ENCODE results near the gene UBL4B. TPM values are rescaled to one million over a fixed set of nuclear protein-coding genes. Genes with fewer than 3 reads are reported as not detected.

The UBL4B gene
- total RNA-seq, 1 experiment from 2014 or later: 0.19 TPM

GRCh38 chr1:110112656-110113055 lies 413 bp downstream of the UBL4B start:
- no peaks in the 10 kb centered on the region for H3K79me2 ChIP-seq (ENCODE audit: low read length)
- H3K4me2 ChIP-seq (ENCODE audit: low read depth, low read length, poor library complexity, severe bottlenecking): no peak overlapping the region
- H3K4me3 ChIP-seq (ENCODE audit: low read length): no peak overlapping the region
- DNase-seq: no peak
- peak overlapping the region; percentile 50 for H3K9ac ChIP-seq (ENCODE audit: low read length)
- no peaks in the 10 kb centered on the region for H3K9me2 ChIP-seq (replicated peaks; ENCODE audit: insufficient read depth, low read length)
- peak overlapping the region; percentile 80 for H3K27ac ChIP-seq (ENCODE audit: low read length)
- H4K20me1 ChIP-seq (ENCODE audit: insufficient read depth, low read depth, low read length): no peaks in the 10 kb centered on the region
- H3K9me3 ChIP-seq (ENCODE audit: low read length): no peaks in the 10 kb centered on the region
- H3K4me1 ChIP-seq (ENCODE audit: low read length): peaks cover 73% of the 10 kb centered on the region
- no peak overlapping the region for H2AFZ ChIP-seq (ENCODE audit: low read length)
- H3K36me3 ChIP-seq (ENCODE audit: insufficient read depth, low read length): no peaks in the 10 kb centered on the region
- H3K27me3 ChIP-seq (ENCODE audit: low read length): no peaks in the 10 kb centered on the region

DNA sequence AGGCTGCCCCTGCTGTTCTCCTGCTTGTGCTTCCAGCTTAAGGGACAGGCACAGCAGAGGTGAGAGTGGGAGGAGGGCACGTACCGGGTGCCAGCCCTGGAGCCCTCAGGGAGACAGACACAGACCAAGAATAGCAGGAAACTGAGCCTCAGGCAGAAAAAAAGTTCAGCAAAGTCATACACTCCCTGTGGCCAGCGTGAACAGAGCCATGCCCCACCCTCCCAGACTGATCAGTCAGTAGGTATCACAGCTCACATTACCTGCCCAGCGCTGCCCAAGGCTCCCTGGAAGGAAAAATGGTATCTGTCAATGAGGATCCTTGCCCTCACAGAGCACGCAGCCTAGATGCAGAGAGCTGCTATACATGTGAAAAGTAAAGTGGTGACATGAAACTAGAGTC lies 1.3 kb downstream of the UBL4B start:
- Histone ChIP-seq H3K9me3 (ENCODE audit: low read length) (no peaks in the 10 kb centered on the region), H3K36me3 (ENCODE audit: insufficient read depth, low read length) (no peaks in the 10 kb centered on the region), H3K4me1 (ENCODE audit: low read length) (peaks cover 73% of the 10 kb centered on the region), H3K9ac (ENCODE audit: low read length) (peak overlapping the region; percentile 50), H3K4me2 (ENCODE audit: low read depth, low read length, poor library complexity, severe bottlenecking) (no peak overlapping the region), H4K20me1 (ENCODE audit: insufficient read depth, low read depth, low read length) (no peaks in the 10 kb centered on the region), H3K27me3 (ENCODE audit: low read length) (no peaks in the 10 kb centered on the region), H3K9me2 (replicated peaks; ENCODE audit: insufficient read depth, low read length) (no peaks in the 10 kb centered on the region), H3K4me3 (ENCODE audit: low read length) (no peak overlapping the region), H3K79me2 (ENCODE audit: low read length) (no peaks in the 10 kb centered on the region), H2AFZ (ENCODE audit: low read length) (no peak overlapping the region), H3K27ac (ENCODE audit: low read length) (peak overlapping the region; percentile 80)
- DNase-seq: no peak

- Histone ChIP-seq H3K27ac (ENCODE audit: low read length) (peak overlapping the region; percentile 80), H3K9ac (ENCODE audit: low read length) (peak overlapping the region; percentile 28; the same call in 1 of the 2 replicates), H3K9me2 (replicated peaks; ENCODE audit: insufficient read depth, low read length) (no peaks in the 10 kb centered on the region)
Measured at GRCh38 chr1:110114173-110114572, 1.9 kb downstream of the UBL4B start.

DNA sequence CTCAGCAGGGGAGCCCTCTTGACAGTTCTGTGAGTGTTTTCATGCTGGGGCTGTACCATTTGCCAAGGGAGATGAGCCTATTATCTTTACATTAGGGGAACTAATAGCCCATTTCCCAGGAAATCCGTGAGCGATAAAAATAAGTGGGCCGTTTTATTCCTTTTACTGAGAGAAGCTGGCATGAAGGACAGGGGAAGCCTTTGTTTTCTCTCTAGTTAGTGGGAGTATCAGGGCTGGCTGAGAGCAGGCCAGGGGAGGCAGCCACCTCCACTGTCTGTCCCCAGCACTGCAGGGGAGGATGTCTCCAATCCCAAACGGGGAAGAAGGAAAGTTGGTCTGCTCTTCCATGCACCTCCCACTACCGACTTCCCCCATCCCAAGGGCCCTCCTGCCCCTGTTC lies 2.5 kb downstream of the UBL4B start:
- no peaks in the 10 kb centered on the region for H3K36me3 ChIP-seq (ENCODE audit: insufficient read depth, low read length)
- H3K9me2 ChIP-seq (replicated peaks; ENCODE audit: insufficient read depth, low read length): no peaks in the 10 kb centered on the region
- H3K27me3 ChIP-seq (ENCODE audit: low read length): no peaks in the 10 kb centered on the region
- no peak overlapping the region for H2AFZ ChIP-seq (ENCODE audit: low read length)
- no peak overlapping the region for H3K4me3 ChIP-seq (ENCODE audit: low read length)
- H4K20me1 ChIP-seq (ENCODE audit: insufficient read depth, low read depth, low read length): no peaks in the 10 kb centered on the region
- no peak for DNase-seq
- no peaks in the 10 kb centered on the region for H3K9me3 ChIP-seq (ENCODE audit: low read length)
- peak overlapping the region; percentile 80 for H3K27ac ChIP-seq (ENCODE audit: low read length)
- no peaks in the 10 kb centered on the region for H3K79me2 ChIP-seq (ENCODE audit: low read length)
- H3K4me2 ChIP-seq (ENCODE audit: low read depth, low read length, poor library complexity, severe bottlenecking): no peak overlapping the region
- peaks cover 65% of the 10 kb centered on the region for H3K4me1 ChIP-seq (ENCODE audit: low read length)
- no peak overlapping the region for H3K9ac ChIP-seq (ENCODE audit: low read length)

More at GRCh38 chr1:110114173-110114572, 1.9 kb downstream of the UBL4B start:
- H3K4me3 ChIP-seq (ENCODE audit: low read length): no peak overlapping the region
- H3K4me1 ChIP-seq (ENCODE audit: low read length): peaks cover 70% of the 10 kb centered on the region
- no peaks in the 10 kb centered on the region for H3K27me3 ChIP-seq (ENCODE audit: low read length)
- no peaks in the 10 kb centered on the region for H4K20me1 ChIP-seq (ENCODE audit: insufficient read depth, low read depth, low read length)
- no peak for DNase-seq
- H3K4me2 ChIP-seq (ENCODE audit: low read depth, low read length, poor library complexity, severe bottlenecking): no peak overlapping the region
- H3K9me3 ChIP-seq (ENCODE audit: low read length): no peaks in the 10 kb centered on the region
- no peaks in the 10 kb centered on the region for H3K36me3 ChIP-seq (ENCODE audit: insufficient read depth, low read length)
- H2AFZ ChIP-seq (ENCODE audit: low read length): no peak overlapping the region
- H3K79me2 ChIP-seq (ENCODE audit: low read length): no peaks in the 10 kb centered on the region

- no peaks in the 10 kb centered on the region for H3K9me2 ChIP-seq (replicated peaks; ENCODE audit: insufficient read depth, low read length)
- H3K27ac ChIP-seq (ENCODE audit: low read length): peak overlapping the region; percentile 41; the same call in 1 of the 2 replicates
- peak overlapping the region; percentile 4 for H3K4me2 ChIP-seq (ENCODE audit: low read depth, low read length, poor library complexity, severe bottlenecking)
- no peaks in the 10 kb centered on the region for H3K79me2 ChIP-seq (ENCODE audit: low read length)
- H4K20me1 ChIP-seq (ENCODE audit: insufficient read depth, low read depth, low read length): no peaks in the 10 kb centered on the region
- peaks cover 5% of the 10 kb centered on the region; the same call in 1 of the 2 replicates for H3K27me3 ChIP-seq (ENCODE audit: low read length)
- peaks cover 7% of the 10 kb centered on the region for H3K9me3 ChIP-seq (ENCODE audit: low read length)
- H3K4me3 ChIP-seq (ENCODE audit: low read length): no peak overlapping the region
- H3K36me3 ChIP-seq (ENCODE audit: insufficient read depth, low read length): no peaks in the 10 kb centered on the region; the same call in 1 of the 2 replicates
- no peak overlapping the region for H3K9ac ChIP-seq (ENCODE audit: low read length)
- no peak for DNase-seq
- no peak overlapping the region for H2AFZ ChIP-seq (ENCODE audit: low read length)
- peaks cover 28% of the 10 kb centered on the region for H3K4me1 ChIP-seq (ENCODE audit: low read length)
Measured at GRCh38 chr1:110118636-110119396, 6.6 kb downstream of the UBL4B start.

DNA sequence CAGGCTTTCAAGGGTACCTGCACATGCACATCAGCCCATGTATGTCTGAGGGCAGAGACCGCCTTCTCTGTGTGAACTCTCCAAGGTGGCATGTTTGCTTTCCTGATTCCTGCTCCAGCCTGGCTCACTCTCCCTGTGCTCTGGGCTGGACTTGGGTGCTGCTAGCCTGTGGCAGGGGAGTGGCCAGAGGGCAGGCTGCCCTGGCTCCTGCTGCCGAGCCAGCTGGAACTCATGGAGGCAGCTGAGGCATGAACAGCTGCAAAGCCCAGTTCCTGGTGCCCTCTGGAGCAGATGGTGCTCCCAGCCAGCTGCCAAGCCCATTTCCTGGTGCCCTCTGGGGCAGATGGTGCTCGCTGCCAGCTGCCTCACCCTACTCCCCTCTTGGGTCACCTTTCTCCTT lies 7.6 kb downstream of the UBL4B start:
- no peak overlapping the region for H3K9ac ChIP-seq (ENCODE audit: low read length)
- no peak overlapping the region for H3K27ac ChIP-seq (ENCODE audit: low read length)
- no peaks in the 10 kb centered on the region for H4K20me1 ChIP-seq (ENCODE audit: insufficient read depth, low read depth, low read length)
- no peaks in the 10 kb centered on the region for H3K9me2 ChIP-seq (replicated peaks; ENCODE audit: insufficient read depth, low read length)
- H3K79me2 ChIP-seq (ENCODE audit: low read length): no peaks in the 10 kb centered on the region
- peaks cover 5% of the 10 kb centered on the region; the same call in 1 of the 2 replicates for H3K27me3 ChIP-seq (ENCODE audit: low read length)
- peaks cover 20% of the 10 kb centered on the region for H3K4me1 ChIP-seq (ENCODE audit: low read length)
- no peak overlapping the region for H3K4me3 ChIP-seq (ENCODE audit: low read length)
- H3K36me3 ChIP-seq (ENCODE audit: insufficient read depth, low read length): no peaks in the 10 kb centered on the region; the same call in 1 of the 2 replicates
- no peak overlapping the region for H2AFZ ChIP-seq (ENCODE audit: low read length)
- DNase-seq: no peak
- H3K4me2 ChIP-seq (ENCODE audit: low read depth, low read length, poor library complexity, severe bottlenecking): no peak overlapping the region
- H3K9me3 ChIP-seq (ENCODE audit: low read length): peaks cover 11% of the 10 kb centered on the region

- H2AFZ ChIP-seq (ENCODE audit: low read length): no peak overlapping the region
- H3K4me3 ChIP-seq (ENCODE audit: low read length): no peak overlapping the region
- no peaks in the 10 kb centered on the region for H3K79me2 ChIP-seq (ENCODE audit: low read length)
- peaks cover 17% of the 10 kb centered on the region for H3K4me1 ChIP-seq (ENCODE audit: low read length)
- H3K9me3 ChIP-seq (ENCODE audit: low read length): peaks cover 11% of the 10 kb centered on the region
- no peak overlapping the region for H3K27ac ChIP-seq (ENCODE audit: low read length)
- no peak for DNase-seq
- H3K9me2 ChIP-seq (replicated peaks; ENCODE audit: insufficient read depth, low read length): no peaks in the 10 kb centered on the region
- no peaks in the 10 kb centered on the region; the same call in 1 of the 2 replicates for H3K36me3 ChIP-seq (ENCODE audit: insufficient read depth, low read length)
- no peaks in the 10 kb centered on the region for H4K20me1 ChIP-seq (ENCODE audit: insufficient read depth, low read depth, low read length)
- no peak overlapping the region for H3K4me2 ChIP-seq (ENCODE audit: low read depth, low read length, poor library complexity, severe bottlenecking)
- H3K27me3 ChIP-seq (ENCODE audit: low read length): peaks cover 5% of the 10 kb centered on the region; the same call in 1 of the 2 replicates
- H3K9ac ChIP-seq (ENCODE audit: low read length): no peak overlapping the region
Measured at GRCh38 chr1:110120960-110121561, 8.8 kb downstream of the UBL4B start.

GRCh38 chr1:110123224-110123623 lies 11.0 kb downstream of the UBL4B start:
- Histone ChIP-seq H3K9me3 (ENCODE audit: low read length) (peaks cover 11% of the 10 kb centered on the region), H3K27me3 (ENCODE audit: low read length) (peaks cover 5% of the 10 kb centered on the region; the same call in 1 of the 2 replicates), H3K79me2 (ENCODE audit: low read length) (no peaks in the 10 kb centered on the region), H3K4me2 (ENCODE audit: low read depth, low read length, poor library complexity, severe bottlenecking) (no peak overlapping the region), H2AFZ (ENCODE audit: low read length) (no peak overlapping the region), H4K20me1 (ENCODE audit: insufficient read depth, low read depth, low read length) (no peaks in the 10 kb centered on the region), H3K4me1 (ENCODE audit: low read length) (peaks cover 6% of the 10 kb centered on the region), H3K36me3 (ENCODE audit: insufficient read depth, low read length) (no peaks in the 10 kb centered on the region; the same call in 1 of the 2 replicates), H3K4me3 (ENCODE audit: low read length) (no peak overlapping the region), H3K9me2 (replicated peaks; ENCODE audit: insufficient read depth, low read length) (no peaks in the 10 kb centered on the region), H3K27ac (ENCODE audit: low read length) (no peak overlapping the region), H3K9ac (ENCODE audit: low read length) (no peak overlapping the region)
- DNase-seq: no peak
